Lower leg skin (tissue), 4 donors: ENCODE results near the gene OR4X1. TPM values are rescaled to one million over a fixed set of nuclear protein-coding genes. Genes with fewer than 3 reads are reported as not detected.

Experiments
- DNase-seq, 2 donors: peaks; one replicate each; pipeline ENCODE4 v3.0.0-alpha.2; 2019; ENCODE audit warnings: low spot score in 2 of 2
- H3K4me3 ChIP-seq: fragments of 200-600 bp; sonication (generic); 2 replicates; pipeline ENCODE4 v1.5.1; 2017; ENCODE audit warnings: mild to moderate bottlenecking, low read depth; ENCODE audit not compliant: poor library complexity, severe bottlenecking
- CTCF ChIP-seq, 3 donors: fragments of 450-650 bp; IDR thresholded peaks; one replicate each; pipeline ENCODE4 v1.5.1; 2016; ENCODE audit warnings: antibody characterized with exemption in 3 of 3, mild to moderate bottlenecking in 3 of 3, moderate library complexity in 2 of 3
- POLR2A ChIP-seq, 2 donors: fragments of 450-650 bp; IDR thresholded peaks; one replicate each; pipeline ENCODE4 v1.6.1; 2016 to 2017; ENCODE audit warnings: antibody characterized with exemption in 2 of 2, mild to moderate bottlenecking in 1 of 2, moderate library complexity in 1 of 2
- WGBS, 2 donors: methylation state at CpG; one replicate each; pipeline ENCODE4 v1.1.5; 2018; 5-methylcytosine and 5-hydroxymethylcytosine counted together
- intact Hi-C: fragments of 100-400 bp; cut with DNase I; formaldehyde crosslinking; loops from one replicate; pipeline ENCODE4 v1.15.0; 2023; ENCODE audit warnings: low total_unique reads
- total RNA-seq, 4 donors: library from RNA; depleted of rRNA; stranded (reverse); fragments of >200 nt; gene quantifications; one replicate each; pipeline ENCODE4 v1.1.0, GENCODE V29; 2016

Gene OR4X1
- total RNA-seq, 4 donors from 2014 or later = not detected

DNA sequence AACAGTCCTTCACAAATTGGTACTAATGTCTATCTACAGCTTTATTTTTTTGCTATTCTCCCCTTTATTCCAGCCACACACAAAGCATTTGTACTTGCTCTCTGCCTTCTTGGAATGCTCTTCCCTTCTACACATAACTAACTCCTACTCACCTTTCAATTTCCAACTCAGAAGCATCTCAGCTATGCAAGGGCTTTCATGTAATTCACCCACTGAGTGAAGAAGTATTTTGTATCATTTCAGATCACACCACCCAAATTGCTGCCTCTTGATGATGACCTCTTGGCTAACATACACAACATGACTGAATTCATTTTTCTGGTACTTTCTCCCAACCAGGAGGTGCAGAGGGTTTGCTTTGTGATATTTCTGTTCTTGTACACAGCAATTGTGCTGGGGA, 18.9 kb upstream of the OR4X1 start, which contains the start of gene OR4X2:
TSS of gene OR4X2 (plus strand) at position 301 of the 400 bp plus-strand sequence. CDS start at position 301, 0 bp downstream.
- no peak within 1 kb of the TSS for H3K4me3 ChIP-seq
- DNase-seq = no peak
- TF ChIP-seq CTCF (IDR thresholded peaks at IDR 0.05) (no peak), POLR2A (IDR thresholded peaks at IDR 0.05) (no peak)
- intact Hi-C loops = no loop called here

- intact Hi-C loops = no loop called here
- H3K4me3 ChIP-seq = no peak overlapping the region
- TF ChIP-seq POLR2A (IDR thresholded peaks at IDR 0.05) (no peak), CTCF (IDR thresholded peaks at IDR 0.05) (no peak)
- WGBS, 2 donors = 93 to 95% methylated on average over 1 of the region's 1 CpG
- DNase-seq = no peak
Measured at GRCh38 chr11:48248902-48249301, 14.8 kb upstream of the OR4X1 start.

DNA sequence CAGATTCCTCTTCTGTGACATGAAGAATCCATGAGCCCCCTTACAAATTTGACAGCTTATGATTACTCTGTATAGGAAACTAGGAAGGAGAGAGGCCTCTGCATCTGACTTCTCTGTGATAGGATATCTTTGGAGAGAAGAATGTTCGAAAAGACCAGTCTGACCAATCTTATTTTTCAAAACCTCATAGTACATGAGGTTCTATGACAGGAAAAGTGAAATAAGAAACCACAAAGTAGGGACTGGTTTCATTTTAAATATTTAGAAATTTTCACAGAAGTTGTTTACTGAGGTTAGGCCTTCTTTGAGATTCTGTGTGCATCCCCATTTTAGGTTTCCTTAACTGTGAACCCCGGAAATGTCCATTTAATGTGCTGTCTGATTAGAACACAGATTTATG, 2.1 kb upstream of the OR4X1 start:
- intact Hi-C loops = no loop called here
- H3K4me3 ChIP-seq = no peak overlapping the region
- 81 to 91% methylated on average over 2 of the region's 2 CpGs for WGBS, 2 donors
- DNase-seq = no peak
- TF ChIP-seq CTCF (IDR thresholded peaks at IDR 0.05) = no peak
- no peak for TF ChIP-seq POLR2A (IDR thresholded peaks at IDR 0.05)

DNA sequence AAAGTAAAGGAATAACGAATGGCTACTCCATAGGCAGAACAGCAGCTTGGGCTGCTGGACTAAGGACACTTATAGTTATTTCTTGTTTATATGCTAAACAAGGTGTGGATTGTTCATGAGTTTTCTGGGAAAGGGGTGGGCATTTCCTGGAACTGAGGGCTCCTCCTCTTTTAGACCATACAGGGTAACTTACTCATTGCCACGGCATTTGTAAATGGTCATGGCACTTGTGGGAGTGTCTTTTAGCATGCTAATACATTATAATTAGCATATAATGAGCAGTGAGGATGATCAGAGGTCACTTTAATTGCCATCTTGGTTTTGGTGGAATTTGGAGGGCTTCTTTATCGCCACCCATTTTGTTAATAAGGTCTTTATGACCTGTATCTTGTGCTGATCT, 7.0 kb downstream of the OR4X1 start:
- intact Hi-C loops = no loop called here
- TF ChIP-seq CTCF (IDR thresholded peaks at IDR 0.05) (no peak), POLR2A (IDR thresholded peaks at IDR 0.05) (no peak)
- H3K4me3 ChIP-seq = no peak overlapping the region
- WGBS, 2 donors = 69 to 70% methylated on average over 3 of the region's 3 CpGs
- DNase-seq = no peak

- H3K4me3 ChIP-seq = no peak overlapping the region
- TF ChIP-seq CTCF (IDR thresholded peaks at IDR 0.05) (no peak), POLR2A (IDR thresholded peaks at IDR 0.05) (no peak)
- intact Hi-C loops = no loop called here
- no peak for DNase-seq
- WGBS, 2 donors = 33 to 64% methylated on average over 1 of the region's 1 CpG
Measured at GRCh38 chr11:48272606-48273005, 8.9 kb downstream of the OR4X1 start.

GRCh38 chr11:48305923-48306322, 42.3 kb downstream of the OR4X1 start, which contains the start of gene OR4S1:
Gene OR4S1, plus strand, starts transcription at chr11:48306223. Its CDS starts 0 bp downstream, at chr11:48306223.
- DNase-seq = no peak
- 44 to 78% methylated on average over 1 of the region's 1 CpG for WGBS, 2 donors
- intact Hi-C loops = no loop called here
- TF ChIP-seq POLR2A (IDR thresholded peaks at IDR 0.05) = no peak
- no peak for TF ChIP-seq CTCF (IDR thresholded peaks at IDR 0.05)
- H3K4me3 ChIP-seq = no peak within 1 kb of the TSS
